Chondrocyte (in vitro differentiated cells): ENCODE measurements around the gene MAML2. TPM values are rescaled to one million over a fixed set of nuclear protein-coding genes. Genes with fewer than 3 reads are reported as not detected.

ENCODE experiments used
- DNase-seq: peaks from one replicate; pipeline ENCODE4 v3.0.0; 2021; ENCODE audit warnings: mixed read lengths, low spot score
- H3K27ac Mint-ChIP-seq: one replicate; pipeline ENCODE4 v1.8.0; 2021; ENCODE audit warnings: mild to moderate bottlenecking, moderate library complexity, mixed read lengths; ENCODE audit not compliant: unreplicated experiment
- H3K27me3 Mint-ChIP-seq: 2 replicates; pipeline ENCODE4 v1.8.0; 2021; ENCODE audit warnings: low read depth, mixed read lengths
- H3K36me3 Mint-ChIP-seq: 2 replicates; pipeline ENCODE4 v1.8.0; 2021; ENCODE audit warnings: low read depth, mixed read lengths
- H3K4me1 Mint-ChIP-seq: 2 replicates; pipeline ENCODE4 v1.8.0; 2021; ENCODE audit warnings: low read depth, mild to moderate bottlenecking, mixed read lengths
- H3K4me3 Mint-ChIP-seq: one replicate; pipeline ENCODE4 v1.8.0; 2021; ENCODE audit warnings: mild to moderate bottlenecking, moderate library complexity, mixed read lengths; ENCODE audit not compliant: unreplicated experiment
- H3K9me3 Mint-ChIP-seq: 2 replicates; pipeline ENCODE4 v1.8.0; 2021; ENCODE audit warnings: low read depth, mixed read lengths
- total RNA-seq: library from RNA; stranded (reverse); gene quantifications from 3 replicates; pipeline ENCODE4 v1.2.1, GENCODE V29; 2021
- TF ChIP-seq, protein P1 (sequence below): fragments of 200-600 bp; sonication (generic); IDR thresholded peaks from 2 replicates; pipeline ENCODE4 v1.5.0; 2021; ENCODE audit warnings: antibody characterized with exemption, mild to moderate bottlenecking, moderate library complexity

MAML2 gene
- total RNA-seq, 1 donor from 2014 or later = 19.0 TPM

DNA sequence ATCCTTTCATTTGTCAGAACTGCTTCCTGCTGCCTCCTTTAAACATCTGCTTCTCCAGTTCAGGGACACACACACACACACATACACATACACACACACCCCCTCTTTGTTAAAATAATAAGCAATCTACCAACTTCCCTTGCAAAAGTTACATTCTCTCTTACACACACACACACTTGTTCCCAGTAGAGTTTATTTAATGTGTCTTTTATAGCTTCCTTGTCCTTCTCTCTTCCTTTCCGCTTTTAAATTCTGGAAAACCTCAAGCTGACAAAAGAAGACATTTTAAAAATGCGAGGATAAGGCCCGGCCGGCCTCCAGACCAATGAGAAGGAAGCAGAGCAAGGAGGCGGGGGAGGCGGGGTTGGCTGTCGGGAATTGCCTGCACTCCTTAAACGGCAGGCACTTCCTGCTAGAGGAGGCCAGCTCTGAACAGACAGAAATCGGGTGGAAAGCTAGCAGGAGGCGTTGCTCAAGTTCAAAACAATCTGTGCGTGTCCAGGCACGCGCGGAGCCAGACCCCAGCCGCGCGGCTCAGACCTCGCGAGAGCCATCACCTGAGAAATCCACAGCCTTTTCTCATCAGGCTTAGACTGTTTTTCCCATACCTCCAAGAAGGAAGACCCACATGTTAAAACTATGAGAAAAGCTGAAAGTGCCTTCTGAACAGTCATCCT lies 99.9 kb downstream of the MAML2 start:
- peak overlapping the region; percentile 71 for H3K4me3 Mint-ChIP-seq
- H3K9me3 Mint-ChIP-seq = no peaks in the 10 kb centered on the region
- H3K27me3 Mint-ChIP-seq = no peaks in the 10 kb centered on the region
- peaks cover 46% of the 10 kb centered on the region for H3K4me1 Mint-ChIP-seq
- peak overlapping the region; percentile 94 for H3K27ac Mint-ChIP-seq
- peak; percentile 97 for DNase-seq
- no peaks in the 10 kb centered on the region for H3K36me3 Mint-ChIP-seq
- TF ChIP-seq, protein P1, sequence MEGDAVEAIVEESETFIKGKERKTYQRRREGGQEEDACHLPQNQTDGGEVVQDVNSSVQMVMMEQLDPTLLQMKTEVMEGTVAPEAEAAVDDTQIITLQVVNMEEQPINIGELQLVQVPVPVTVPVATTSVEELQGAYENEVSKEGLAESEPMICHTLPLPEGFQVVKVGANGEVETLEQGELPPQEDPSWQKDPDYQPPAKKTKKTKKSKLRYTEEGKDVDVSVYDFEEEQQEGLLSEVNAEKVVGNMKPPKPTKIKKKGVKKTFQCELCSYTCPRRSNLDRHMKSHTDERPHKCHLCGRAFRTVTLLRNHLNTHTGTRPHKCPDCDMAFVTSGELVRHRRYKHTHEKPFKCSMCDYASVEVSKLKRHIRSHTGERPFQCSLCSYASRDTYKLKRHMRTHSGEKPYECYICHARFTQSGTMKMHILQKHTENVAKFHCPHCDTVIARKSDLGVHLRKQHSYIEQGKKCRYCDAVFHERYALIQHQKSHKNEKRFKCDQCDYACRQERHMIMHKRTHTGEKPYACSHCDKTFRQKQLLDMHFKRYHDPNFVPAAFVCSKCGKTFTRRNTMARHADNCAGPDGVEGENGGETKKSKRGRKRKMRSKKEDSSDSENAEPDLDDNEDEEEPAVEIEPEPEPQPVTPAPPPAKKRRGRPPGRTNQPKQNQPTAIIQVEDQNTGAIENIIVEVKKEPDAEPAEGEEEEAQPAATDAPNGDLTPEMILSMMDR = peak; percentile 7

DNA sequence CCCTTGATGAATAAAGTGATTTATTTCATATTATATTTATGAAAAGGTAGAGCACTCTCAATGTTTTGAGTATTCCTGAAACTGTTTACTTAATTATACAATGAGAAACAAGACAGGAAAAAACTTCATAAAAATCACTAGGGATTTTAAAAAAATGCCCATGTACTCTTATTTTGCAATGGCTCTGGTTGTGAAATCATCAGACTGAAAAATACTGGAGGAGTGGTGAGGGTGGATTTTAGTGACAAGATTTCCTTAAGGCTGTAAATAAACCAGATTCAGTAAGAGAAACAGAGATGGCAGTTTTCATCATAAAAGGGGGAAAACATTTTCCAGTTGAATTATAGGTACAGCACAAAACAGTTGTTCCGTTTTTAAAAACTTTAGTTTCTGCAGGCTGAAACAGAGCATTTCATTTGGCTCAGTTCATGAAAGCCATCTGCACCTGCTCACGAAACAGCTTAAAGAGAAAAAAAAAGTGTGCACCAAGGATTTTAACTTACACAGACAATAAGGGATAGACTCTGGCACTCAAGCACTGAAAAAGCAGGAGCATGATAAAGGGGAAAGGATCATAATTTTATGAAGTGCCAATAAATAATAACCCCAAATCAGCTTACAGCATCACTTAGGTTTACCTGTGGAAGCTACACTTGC lies 100.7 kb downstream of the MAML2 start:
- no peak for DNase-seq
- no peaks in the 10 kb centered on the region for H3K27me3 Mint-ChIP-seq

DNA sequence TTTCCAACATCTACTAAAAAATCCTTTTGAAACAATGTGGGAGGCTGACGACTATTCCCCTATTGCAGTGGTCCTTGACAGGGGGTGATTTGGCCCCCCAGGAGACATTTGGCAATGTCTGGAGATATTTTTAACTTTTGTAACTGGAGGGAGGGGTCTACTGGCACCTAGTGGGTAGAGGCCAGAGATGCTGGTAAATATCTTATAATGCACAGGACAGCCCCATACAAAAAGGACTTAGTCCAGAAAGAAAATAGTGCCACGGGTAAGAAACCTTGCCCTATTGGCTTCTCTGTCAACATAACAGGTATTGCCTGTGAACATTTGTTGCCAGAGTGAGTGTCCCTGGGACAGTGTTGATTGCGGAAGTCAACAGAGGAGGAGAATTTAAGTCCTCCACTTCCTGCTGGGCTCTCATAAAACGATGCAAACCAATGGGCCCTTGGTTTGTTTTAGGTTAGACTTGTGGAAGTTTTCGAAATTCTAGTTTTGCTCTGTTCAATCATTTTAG lies 101.6 kb downstream of the MAML2 start:
- Mint-ChIP-seq H3K4me1 (peaks cover 33% of the 10 kb centered on the region), H3K9me3 (no peaks in the 10 kb centered on the region), H3K36me3 (no peaks in the 10 kb centered on the region), H3K4me3 (no peak overlapping the region), H3K27me3 (no peaks in the 10 kb centered on the region), H3K27ac (no peak overlapping the region)
- TF ChIP-seq, protein P1 = peak; percentile 68
- no peak for DNase-seq

More for the DNA sequence above, 100.7 kb downstream of the MAML2 start:
- Mint-ChIP-seq H3K4me3 (peak overlapping the region; percentile 14), H3K36me3 (no peaks in the 10 kb centered on the region), H3K9me3 (no peaks in the 10 kb centered on the region), H3K4me1 (peaks cover 41% of the 10 kb centered on the region), H3K27ac (peak overlapping the region; percentile 94)
- TF ChIP-seq, protein P1 = no peak

DNA sequence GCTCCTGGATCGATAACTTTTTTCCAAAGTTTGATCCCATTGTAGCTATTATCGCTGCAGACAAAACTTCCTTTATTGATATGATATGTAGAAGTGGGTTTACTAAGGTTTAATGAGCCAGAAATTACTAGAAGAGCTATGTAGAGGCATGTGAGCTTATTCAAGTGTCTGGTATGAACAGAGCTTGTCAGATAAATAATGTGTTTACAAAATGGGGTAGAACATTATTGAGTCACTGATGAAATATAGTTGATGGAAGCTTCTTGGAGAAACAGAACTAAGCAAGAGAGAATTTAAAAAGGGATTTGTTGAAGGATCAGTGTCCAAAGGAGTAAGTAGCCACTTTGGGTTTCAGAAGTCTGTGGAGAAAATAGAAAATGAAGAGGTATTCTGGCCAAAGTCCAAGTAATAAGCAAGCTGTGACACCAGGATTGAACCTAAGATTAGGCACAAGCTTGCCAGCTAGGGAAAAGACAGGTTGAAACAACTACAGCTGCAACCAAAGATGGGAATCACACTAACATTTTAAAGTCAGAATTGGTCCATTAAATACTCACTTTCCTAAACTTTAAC lies 104.3 kb downstream of the MAML2 start:
- H3K27me3 Mint-ChIP-seq = no peaks in the 10 kb centered on the region
- TF ChIP-seq, protein P1 = no peak
- DNase-seq = no peak
- H3K4me1 Mint-ChIP-seq = peaks cover 40% of the 10 kb centered on the region
- H3K9me3 Mint-ChIP-seq = no peaks in the 10 kb centered on the region
- no peak overlapping the region for H3K27ac Mint-ChIP-seq
- peaks cover 1% of the 10 kb centered on the region for H3K36me3 Mint-ChIP-seq
- no peak overlapping the region for H3K4me3 Mint-ChIP-seq

DNA sequence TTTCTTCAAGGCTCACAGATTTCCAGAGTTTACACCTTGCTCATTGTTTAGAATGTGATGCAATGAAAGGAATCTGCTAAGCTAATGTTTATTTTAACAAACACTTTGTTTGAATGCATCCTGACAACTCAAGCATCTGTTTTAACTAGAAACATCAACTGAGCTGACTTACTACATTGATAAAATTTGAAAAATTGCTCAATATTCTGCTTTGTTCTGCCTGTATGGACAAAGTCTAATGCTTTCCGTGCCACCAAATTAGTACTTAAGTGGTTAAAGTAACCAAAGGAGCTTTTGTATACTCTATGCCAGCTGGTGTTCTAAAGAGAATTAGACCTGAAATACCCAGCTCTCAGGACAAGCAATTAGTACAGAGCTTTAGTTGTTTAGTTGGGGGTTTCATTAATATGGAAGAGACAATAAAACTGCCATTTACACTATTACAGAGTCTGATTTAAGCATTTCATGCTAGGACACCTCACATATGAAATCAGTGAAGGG lies 105.2 kb downstream of the MAML2 start:
- H3K27ac Mint-ChIP-seq = no peak overlapping the region
- peaks cover 1% of the 10 kb centered on the region for H3K36me3 Mint-ChIP-seq
- peaks cover 32% of the 10 kb centered on the region for H3K4me1 Mint-ChIP-seq
- no peak overlapping the region for H3K4me3 Mint-ChIP-seq
- no peaks in the 10 kb centered on the region for H3K9me3 Mint-ChIP-seq
- TF ChIP-seq, protein P1 = no peak
- no peaks in the 10 kb centered on the region for H3K27me3 Mint-ChIP-seq
- no peak for DNase-seq
